ENCODE data around the gene ZNF423.

ZNF423 gene

DNA sequence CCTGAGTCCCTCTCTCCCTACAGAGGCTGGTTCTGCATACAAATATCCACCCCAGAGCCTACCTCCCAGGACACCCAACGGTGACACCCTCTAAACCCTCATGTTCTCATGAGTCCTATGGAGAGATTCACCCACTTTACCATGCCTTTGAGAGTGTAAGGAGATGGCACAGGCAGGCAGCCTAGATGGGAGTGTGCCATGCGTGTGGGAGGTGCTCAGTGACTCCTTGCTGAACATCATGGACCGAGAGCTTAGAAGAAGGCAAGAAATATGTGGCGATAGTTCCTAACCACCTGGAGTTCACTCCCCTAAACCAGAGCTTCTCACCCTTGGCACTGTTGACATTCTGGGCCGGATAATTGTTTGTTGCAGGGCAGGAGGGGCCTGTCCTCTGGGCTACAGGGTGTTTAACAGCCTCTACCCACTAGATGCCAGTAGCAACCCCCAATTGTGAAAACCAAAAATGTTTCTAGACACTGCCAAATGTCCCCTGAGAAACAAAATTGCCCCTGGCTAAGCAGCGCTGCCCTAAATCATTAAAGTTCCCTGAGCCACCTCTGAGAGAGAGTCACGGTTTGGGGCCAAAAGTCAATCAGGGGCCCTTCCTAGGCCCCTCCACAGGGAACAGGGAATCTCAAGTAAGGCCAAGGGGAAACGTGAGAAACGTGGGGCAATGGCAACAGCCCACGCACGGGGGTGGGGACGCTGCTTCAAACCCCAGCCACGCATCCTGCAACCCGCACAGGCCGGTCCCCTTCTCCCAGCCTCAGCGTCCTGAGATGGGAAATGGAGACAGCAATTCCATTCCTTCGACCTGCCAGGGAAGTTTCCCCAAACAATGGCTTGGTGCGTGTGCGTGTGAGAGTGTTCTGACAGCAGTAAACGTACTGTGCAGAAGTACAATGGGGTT, 415.5 kb downstream of the ZNF423 start:
- TF ChIP-seq POLR2AphosphoS5 (IDR thresholded peaks at IDR 0.05; ENCODE audit: low read depth, low read length) (no peak), TAF1 (IDR thresholded peaks at IDR 0.05; ENCODE audit: low read depth, low read length) (no peak), SPI1 (IDR thresholded peaks at IDR 0.05; ENCODE audit: low read depth, low read length) (no peak), POLR2A (IDR thresholded peaks at IDR 0.05; ENCODE audit: low read depth, low read length) (no peak), PAX5 (IDR thresholded peaks at IDR 0.05; ENCODE audit: insufficient read depth, low read length, severe bottlenecking) (no peak), POU2F2 (IDR thresholded peaks at IDR 0.05; ENCODE audit: low read depth, low read length) (no peak)
- DNase-seq (ENCODE audit: insufficient read length, low spot score) (no peak), FAIRE-seq (peak; percentile 66)

DNA sequence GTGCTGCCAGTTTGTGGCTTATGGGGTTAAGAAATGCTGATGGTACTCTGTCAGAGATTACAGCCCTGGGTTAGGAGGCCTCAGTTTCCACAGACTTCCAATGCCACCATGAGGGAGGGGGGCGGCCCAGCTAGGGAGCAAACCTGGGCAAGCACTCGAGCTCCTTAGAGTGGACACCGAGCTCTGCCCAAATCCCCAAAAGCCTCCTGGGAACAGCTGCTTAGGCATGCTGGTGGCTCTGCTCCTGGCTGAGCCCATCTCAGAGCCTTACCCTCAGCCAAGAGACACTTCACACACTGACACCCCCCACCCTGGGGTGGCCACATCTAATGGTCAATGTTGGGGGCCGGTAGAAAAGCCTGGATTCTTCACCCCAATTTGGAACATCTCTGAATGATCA, 416.2 kb downstream of the ZNF423 start:
- TF ChIP-seq SPI1 (IDR thresholded peaks at IDR 0.05; ENCODE audit: low read depth, low read length) (no peak), TAF1 (IDR thresholded peaks at IDR 0.05; ENCODE audit: low read depth, low read length) (no peak), POU2F2 (IDR thresholded peaks at IDR 0.05; ENCODE audit: low read depth, low read length) (no peak), PAX5 (IDR thresholded peaks at IDR 0.05; ENCODE audit: insufficient read depth, low read length, severe bottlenecking) (no peak)
- FAIRE-seq, result no peak
- no peak for DNase-seq (ENCODE audit: insufficient read length, low spot score)

DNA sequence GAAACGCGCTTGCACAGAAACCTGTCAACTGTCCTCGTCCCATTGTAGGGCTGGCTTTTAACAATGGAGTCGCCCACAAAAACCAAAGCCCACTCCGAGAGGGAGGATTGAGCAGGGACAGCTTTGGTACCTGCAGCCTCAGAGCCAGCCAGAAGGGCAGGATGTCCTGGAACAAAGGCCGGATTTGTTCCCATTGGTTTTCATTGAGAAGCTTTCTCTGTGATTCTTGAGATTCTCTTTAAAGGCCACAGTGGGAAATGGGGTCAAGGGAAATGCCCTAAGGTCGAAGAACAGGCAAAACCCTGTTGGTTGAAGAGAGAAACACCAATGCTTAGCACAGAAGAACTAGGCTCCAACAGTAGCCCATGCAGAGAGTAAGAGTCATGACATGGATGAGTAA, 416.9 kb downstream of the ZNF423 start:
- DNase-seq (ENCODE audit: insufficient read length, low spot score) (no peak), FAIRE-seq (no peak)
- TF ChIP-seq SPI1 (IDR thresholded peaks at IDR 0.05; ENCODE audit: low read depth, low read length) (no peak), PAX5 (IDR thresholded peaks at IDR 0.05; ENCODE audit: insufficient read depth, low read length, severe bottlenecking) (no peak), POLR2AphosphoS5 (IDR thresholded peaks at IDR 0.05; ENCODE audit: low read depth, low read length) (no peak), POLR2A (IDR thresholded peaks at IDR 0.05; ENCODE audit: low read depth, low read length) (no peak), TAF1 (IDR thresholded peaks at IDR 0.05; ENCODE audit: low read depth, low read length) (no peak), POU2F2 (IDR thresholded peaks at IDR 0.05; ENCODE audit: low read depth, low read length) (no peak)

Data from GM12891 (cell line).